HFFc6 (cell line): ENCODE measurements around the gene SUGP2. TPM values are rescaled to one million over a fixed set of nuclear protein-coding genes. Genes with fewer than 3 reads are reported as not detected.

Source experiments
- DNase-seq: peaks from one replicate; pipeline ENCODE4 v3.0.0-alpha.2; 2018
- H3K27ac Mint-ChIP-seq: 2 replicates; pipeline ENCODE4 v1.8.0; 2020; ENCODE audit warnings: mild to moderate bottlenecking, mixed read lengths
- H3K27me3 Mint-ChIP-seq: 2 replicates; pipeline ENCODE4 v1.8.0; 2021; ENCODE audit warnings: mild to moderate bottlenecking, moderate library complexity, mixed read lengths; ENCODE audit not compliant: insufficient read depth
- H3K36me3 Mint-ChIP-seq: 2 replicates; pipeline ENCODE4 v1.8.0; 2021; ENCODE audit warnings: low read depth, mixed read lengths
- H3K4me1 Mint-ChIP-seq: 2 replicates; pipeline ENCODE4 v1.8.0; 2020; ENCODE audit warnings: low read depth, mixed read lengths
- H3K4me3 Mint-ChIP-seq: 2 replicates; pipeline ENCODE4 v1.8.0; 2020; ENCODE audit warnings: mild to moderate bottlenecking, moderate library complexity, mixed read lengths
- H3K9me3 Mint-ChIP-seq: 2 replicates; pipeline ENCODE4 v1.8.0; 2020; ENCODE audit warnings: mild to moderate bottlenecking, mixed read lengths
- CTCF ChIP-seq: fragments of 200-600 bp; sonication (generic); IDR thresholded peaks from 2 replicates; pipeline ENCODE4 v1.5.0; 2021; ENCODE audit warnings: antibody characterized with exemption, mild to moderate bottlenecking
- total RNA-seq, 6 experiments: library from RNA; stranded (reverse); fragmentation: NEBNext Ultra II Directional; extraction: Animal tissue kit (Norgen Biotek cat#: 25700); gene quantifications; 2 replicates in 1 of 6; 3 replicates in 5 of 6; pipeline ENCODE4 v1.2.3, GENCODE V29; 2021

The SUGP2 gene
- total RNA-seq, 6 experiments from 2014 or later = 57.6 to 71.5 (median 61.8) TPM

DNA sequence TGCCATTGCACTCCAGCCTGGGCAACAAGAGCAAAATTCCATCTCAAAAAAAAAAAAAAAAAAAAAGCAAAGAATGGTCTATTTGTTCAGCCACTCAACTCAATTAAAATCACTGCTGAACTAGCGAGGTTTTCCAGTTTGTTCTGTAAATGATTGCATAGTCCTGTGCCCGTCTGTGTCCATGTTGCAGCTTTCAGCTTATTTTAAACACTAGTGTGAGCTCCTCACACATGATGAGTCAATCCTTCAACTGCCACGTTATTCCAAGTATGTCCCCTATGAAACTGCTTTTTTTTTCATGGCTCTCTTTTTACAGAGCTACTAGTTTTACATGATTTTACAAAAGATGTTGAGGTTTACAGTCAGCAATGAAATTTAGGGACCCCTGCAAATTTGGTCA is 12.2 kb downstream of the SUGP2 start:
- peak; percentile 82 for DNase-seq
- H3K27ac Mint-ChIP-seq = peak overlapping the region; percentile 94
- H3K4me1 Mint-ChIP-seq = peaks cover 30% of the 10 kb centered on the region
- peaks cover 1% of the 10 kb centered on the region for H3K27me3 Mint-ChIP-seq
- peak overlapping the region; percentile 59 for H3K4me3 Mint-ChIP-seq
- TF ChIP-seq CTCF = no peak
- peaks cover 27% of the 10 kb centered on the region for H3K36me3 Mint-ChIP-seq
- no peaks in the 10 kb centered on the region for H3K9me3 Mint-ChIP-seq

DNA sequence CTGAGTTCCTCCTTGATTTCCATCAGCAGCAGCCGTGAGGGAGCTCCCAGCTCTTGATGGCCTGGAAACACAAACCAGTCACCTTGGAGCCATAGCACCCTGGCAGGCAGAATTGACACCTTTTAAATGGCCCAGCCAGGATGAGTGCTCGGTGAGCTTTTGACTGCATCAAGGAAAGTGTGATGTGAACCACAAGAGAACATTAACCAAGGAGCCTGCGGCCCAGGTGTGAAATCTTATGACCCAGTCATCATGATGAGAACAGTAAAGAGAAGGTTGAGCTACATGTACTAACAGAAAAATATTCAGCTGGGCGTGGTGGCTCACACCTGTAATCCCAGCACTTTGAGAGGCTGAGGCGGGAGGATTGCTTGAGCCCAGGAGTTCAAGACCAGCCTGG is 22.8 kb downstream of the SUGP2 start:
- peaks cover 2% of the 10 kb centered on the region for H3K27me3 Mint-ChIP-seq
- peak overlapping the region; percentile 8; the same call in 1 of the 2 replicates for H3K27ac Mint-ChIP-seq
- no peak for TF ChIP-seq CTCF
- H3K4me1 Mint-ChIP-seq = no peaks in the 10 kb centered on the region
- H3K36me3 Mint-ChIP-seq = peaks cover 37% of the 10 kb centered on the region
- no peak overlapping the region for H3K4me3 Mint-ChIP-seq
- no peaks in the 10 kb centered on the region for H3K9me3 Mint-ChIP-seq
- DNase-seq = no peak

DNA sequence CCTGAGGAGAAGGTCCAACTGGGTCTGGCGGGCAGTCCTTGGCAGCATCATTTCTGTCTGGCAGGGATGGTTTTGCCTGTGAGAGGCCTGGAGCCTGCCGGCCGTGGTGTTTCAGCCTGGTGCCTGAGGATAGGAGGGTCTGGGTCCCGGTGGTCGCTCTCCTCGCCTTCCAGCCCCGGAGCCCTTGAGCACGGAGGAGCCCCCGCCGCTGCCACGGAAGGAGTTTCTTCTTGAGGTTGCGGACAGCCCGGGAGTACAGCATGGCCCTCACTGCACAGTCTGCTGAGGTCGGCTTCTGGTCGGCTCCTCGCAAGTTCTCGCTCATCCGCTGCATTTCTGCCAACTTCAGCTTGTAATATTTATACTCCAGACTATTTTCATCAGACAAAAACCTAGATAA is 23.4 kb downstream of the SUGP2 start:
- H3K27me3 Mint-ChIP-seq = peaks cover 2% of the 10 kb centered on the region
- no peak overlapping the region for H3K4me3 Mint-ChIP-seq
- peaks cover 40% of the 10 kb centered on the region for H3K36me3 Mint-ChIP-seq
- TF ChIP-seq CTCF = no peak
- H3K9me3 Mint-ChIP-seq = no peaks in the 10 kb centered on the region
- no peaks in the 10 kb centered on the region for H3K4me1 Mint-ChIP-seq
- DNase-seq = no peak
- no peak overlapping the region for H3K27ac Mint-ChIP-seq

GRCh38 chr19:19006213-19006612 is 27.1 kb downstream of the SUGP2 start:
- H3K4me3 Mint-ChIP-seq = no peak overlapping the region
- peaks cover 2% of the 10 kb centered on the region for H3K27me3 Mint-ChIP-seq
- H3K36me3 Mint-ChIP-seq = peaks cover 45% of the 10 kb centered on the region
- TF ChIP-seq CTCF = no peak
- H3K4me1 Mint-ChIP-seq = no peaks in the 10 kb centered on the region
- H3K27ac Mint-ChIP-seq = no peak overlapping the region
- DNase-seq = no peak
- H3K9me3 Mint-ChIP-seq = no peaks in the 10 kb centered on the region

- Mint-ChIP-seq H3K4me1 (peaks cover 11% of the 10 kb centered on the region), H3K27ac (no peak overlapping the region), H3K4me3 (no peak overlapping the region), H3K9me3 (no peaks in the 10 kb centered on the region), H3K36me3 (peaks cover 43% of the 10 kb centered on the region), H3K27me3 (peaks cover 10% of the 10 kb centered on the region; the same call in 1 of the 2 replicates)
- DNase-seq = no peak
- no peak for TF ChIP-seq CTCF
Observed at GRCh38 chr19:19004144-19004543, 29.2 kb downstream of the SUGP2 start.
